HepG2 (cell line): Measurements from ENCODE around the gene FOXD2. TPM values are rescaled to one million over a fixed set of nuclear protein-coding genes. Genes with fewer than 3 reads are reported as not detected.

Source experiments
- ATAC-seq: fragments of 200-7000 bp; cut with Tn5 transposase; 3 replicates; pipeline ENCODE4 v1.9.1; 2020; ENCODE audit warnings: mild to moderate bottlenecking, moderate library complexity
- BruUV-seq: library from RNA; stranded (reverse); fragments of 400-500 nt; replicated peaks from 2 replicates; lab custom pipeline; 2021; lab: Mats Ljungman, UMichigan
- CTCF ChIA-PET: fragments of 300-600 bp; formaldehyde crosslinking; extraction: SDS; loops from one replicate; lab custom pipeline; 2021; ENCODE audit warnings: low total read pairs, inconsistent platforms, low intra/inter-chr PET ratio; lab: Yijun Ruan, JAX
- POLR2A ChIA-PET: fragments of 350-600 bp; sonication (Branson Sonifier 250); formaldehyde crosslinking; loops from one replicate; lab custom pipeline; 2020; ENCODE audit warnings: antibody characterized with exemption, inconsistent platforms; lab: Yijun Ruan, JAX
- DNase-seq: peaks from one replicate; pipeline ENCODE4 v3.0.0-alpha.2; 2015; ENCODE audit warnings: low spot score
- FAIRE-seq: peaks from 3 replicates; lab custom pipeline; 2011; peaks lifted over from hg19 to GRCh38; lab: Jason Lieb, UNC
- H2AFZ ChIP-seq: one replicate; pipeline ENCODE4 v1.6.1; 2011; ENCODE audit warnings: low read length, inconsistent platforms
- H3K27ac ChIP-seq: fragments of 300-600 bp; 3 replicates; pipeline ENCODE4 v1.8.0; 2011; ENCODE audit warnings: mixed run types, mild to moderate bottlenecking, mixed read lengths, low read length, inconsistent platforms; ENCODE audit not compliant: insufficient read depth; ENCODE audit errors: extremely low read length
- H3K27me3 ChIP-seq, 2 experiments: fragments of 200-600 bp in 1 of 2; 2 replicates in 1 of 2; 3 replicates in 1 of 2; pipeline versions ENCODE4 v1.6.0 to v1.8.0; 2011; ENCODE audit warnings: low read length in 2 of 2, mild to moderate bottlenecking in 2 of 2, moderate library complexity in 2 of 2, inconsistent platforms in 1 of 2; ENCODE audit not compliant: insufficient read depth in 2 of 2, control insufficient read depth in 1 of 2
- H3K36me3 ChIP-seq, 2 experiments: fragments of 200-600 bp in 1 of 2; replicated peaks in 1 of 2; 2 replicates in 1 of 2; 3 replicates in 1 of 2; pipeline versions ENCODE4 v1.5.1 to v1.8.0; 2011; ENCODE audit warnings: low read length in 2 of 2, inconsistent platforms in 1 of 2; ENCODE audit not compliant: insufficient read depth in 2 of 2, control insufficient read depth in 1 of 2
- H3K4me1 ChIP-seq: 2 replicates; pipeline ENCODE4 v1.5.1; 2012; ENCODE audit warnings: low read length, inconsistent platforms; ENCODE audit not compliant: insufficient read depth
- H3K4me2 ChIP-seq: 2 replicates; pipeline ENCODE4 v1.6.0; 2011; ENCODE audit warnings: low read depth, low read length, inconsistent platforms
- H3K4me3 ChIP-seq, 3 experiments: fragments of 200-600 bp in 1 of 3; sonication (generic), shearing (Covaris generic) in 1 of 3; replicated peaks in 1 of 3; 2 replicates each; pipeline ENCODE4 v1.5.1; 2011 to 2016; ENCODE audit warnings: low read length in 3 of 3, inconsistent platforms in 2 of 3, low read depth in 2 of 3, mild to moderate bottlenecking in 2 of 3, control low read depth in 1 of 3, mixed read lengths in 1 of 3; ENCODE audit not compliant: insufficient read depth in 1 of 3
- H3K79me2 ChIP-seq: one replicate; pipeline ENCODE4 v1.6.1; 2011; ENCODE audit warnings: low read length, inconsistent platforms; ENCODE audit not compliant: insufficient read depth
- H3K9ac ChIP-seq: 2 replicates; pipeline ENCODE4 v1.6.0; 2011; ENCODE audit warnings: mild to moderate bottlenecking, low read depth, low read length, inconsistent platforms; ENCODE audit not compliant: insufficient read depth
- H3K9me3 ChIP-seq: 2 replicates; pipeline ENCODE4 v1.5.1; 2012; ENCODE audit warnings: mild to moderate bottlenecking, low read length
- H4K20me1 ChIP-seq: 2 replicates; pipeline ENCODE4 v1.6.0; 2011; ENCODE audit warnings: inconsistent platforms, mild to moderate bottlenecking, low read length, moderate library complexity; ENCODE audit not compliant: insufficient read depth
- GTF2F1 ChIP-seq: fragments of 150-350 bp; IDR thresholded peaks from 2 replicates; pipeline ENCODE4 v1.6.1; 2014; ENCODE audit warnings: low read length
- HDAC1 ChIP-seq: sonication (generic); formaldehyde crosslinking; IDR thresholded peaks from 2 replicates; pipeline ENCODE4 v1.5.1; 2020; ENCODE audit warnings: mild to moderate bottlenecking, missing genetic modification reagents
- MYPOP ChIP-seq: sonication (generic); formaldehyde crosslinking; IDR thresholded peaks from 2 replicates; pipeline ENCODE4 v1.8.1; 2023; ENCODE audit warnings: mild to moderate bottlenecking, moderate library complexity, missing genetic modification reagents
- REST ChIP-seq, 2 experiments: IDR thresholded peaks; 2 replicates each; pipeline ENCODE4 v1.6.1; 2011 to 2012; ENCODE audit warnings: low read length in 2 of 2, borderline replicate concordance in 1 of 2, low read depth in 1 of 2, mild to moderate bottlenecking in 1 of 2, moderate library complexity in 1 of 2
- SRSF4 ChIP-seq: fragments of 200-400 bp; formaldehyde crosslinking; IDR thresholded peaks from one replicate; pipeline ENCODE4 v1.6.1; 2018; ENCODE audit warnings: mild to moderate bottlenecking, low read depth, low read length, moderate library complexity; ENCODE audit not compliant: poor library complexity, severe bottlenecking
- whole genome bisulfite sequencing: methylation state at CpG from one replicate; pipeline ENCODE4 v1.1.6; 2017; ENCODE audit warnings: low lambda C conversion rate; 5-methylcytosine and 5-hydroxymethylcytosine counted together
- in situ Hi-C: cut with HindIII; loops from 2 replicates; pipeline ENCODE4 v1.10.0; 2017; ENCODE audit warnings: low pct_unique_long_range_greater_than_20kb; ENCODE audit not compliant: extremely low pct_ligation_motif_present
- intact Hi-C: fragments of 100-400 bp; cut with micrococcal nuclease; formaldehyde crosslinking; loops from one replicate; pipeline ENCODE4 v1.10.0; 2022; ENCODE audit not compliant: unreplicated experiment
- polyA plus RNA-seq, 8 experiments: library from polyadenylated mRNA; depleted of rRNA in 3 of 8; stranded (reverse) in 7 of 8; unstranded in 1 of 8; fragments of >200 nt; fragmentation: Illumina TruSeq in 4 of 8; extraction: Trizol in 4 of 8; gene quantifications; 2 replicates each; pipeline versions ENCODE4 v1.2.1 to v1.2.3, GENCODE V29; 2011 to 2016; ENCODE audit warnings: low read depth in 4 of 8, missing spikeins in 1 of 8, mixed read lengths in 1 of 8; ENCODE audit not compliant: insufficient read depth in 1 of 8
- total RNA-seq, 5 experiments: library from RNA; depleted of rRNA; stranded (reverse); fragments of >200 nt; fragmentation: Illumina TruSeq; extraction: Trizol; gene quantifications; 2 replicates each; pipeline ENCODE4 v1.2.3, GENCODE V29; 2016; ENCODE audit warnings: low read depth in 1 of 5
- TF ChIP-seq, protein P1 (sequence below): sonication (generic); formaldehyde crosslinking; IDR thresholded peaks from 2 replicates; pipeline ENCODE4 v1.8.1; 2023; ENCODE audit warnings: mild to moderate bottlenecking, missing genetic modification reagents
- TF ChIP-seq, protein P2 (sequence below): sonication (generic); formaldehyde crosslinking; IDR thresholded peaks from 2 replicates; pipeline ENCODE4 v1.4.0; 2020; ENCODE audit warnings: mild to moderate bottlenecking, missing genetic modification reagents
- TF ChIP-seq, protein P3 (sequence below): sonication (generic); formaldehyde crosslinking; IDR thresholded peaks from 2 replicates; pipeline ENCODE4 v1.4.0; 2020; ENCODE audit warnings: missing genetic modification reagents
- TF ChIP-seq, protein P4 (sequence below): sonication (generic); formaldehyde crosslinking; IDR thresholded peaks from 2 replicates; pipeline ENCODE4 v1.4.0; 2020; ENCODE audit warnings: mild to moderate bottlenecking, missing genetic modification reagents

Gene FOXD2
- total and polyA plus RNA-seq, 2 of the 13 experiments (the other 11 are each of a cell fraction or from before 2014, with no cell fraction given) = 0.01 to 0.09 TPM

DNA sequence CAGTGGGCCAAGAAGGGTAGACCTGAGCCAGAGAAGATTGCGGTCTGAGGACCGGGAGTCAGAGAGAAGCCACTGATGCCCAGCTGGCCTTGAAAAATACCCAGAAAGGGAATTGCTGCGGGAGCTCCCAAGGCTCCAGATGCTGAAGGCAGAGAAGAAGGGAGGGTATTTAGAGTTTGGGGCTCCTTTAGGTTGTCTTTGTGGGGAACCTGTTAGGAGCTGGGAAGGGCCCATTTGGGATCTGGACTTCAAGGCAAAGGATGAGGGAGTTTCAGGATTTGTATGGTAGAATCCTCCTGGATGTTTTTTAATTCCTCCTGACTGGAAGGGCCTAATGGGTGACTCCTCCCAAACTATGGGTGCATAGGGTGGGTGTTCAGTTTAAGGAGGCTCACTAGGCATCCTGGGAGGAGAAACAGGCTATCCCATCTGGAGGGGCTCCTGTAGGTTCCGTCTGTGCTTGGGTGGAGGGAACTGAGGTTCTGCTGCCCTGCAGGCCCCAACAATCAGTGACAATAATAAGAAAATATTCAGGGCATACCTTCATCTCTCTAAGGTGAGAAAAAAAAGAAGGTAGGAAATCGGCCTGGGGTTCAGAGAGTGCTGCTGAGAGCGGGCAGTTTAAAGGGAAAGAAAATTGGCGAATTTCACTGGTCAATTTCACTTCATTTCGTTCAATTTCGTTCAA is 5.1 kb downstream of the FOXD2 start (continued):
- TF ChIP-seq REST (IDR thresholded peaks at IDR 0.05; ENCODE audit: borderline replicate concordance in 1 of 2, low read depth in 1 of 2, low read length in 2 of 2) = no peak
- TF ChIP-seq, protein P1, sequence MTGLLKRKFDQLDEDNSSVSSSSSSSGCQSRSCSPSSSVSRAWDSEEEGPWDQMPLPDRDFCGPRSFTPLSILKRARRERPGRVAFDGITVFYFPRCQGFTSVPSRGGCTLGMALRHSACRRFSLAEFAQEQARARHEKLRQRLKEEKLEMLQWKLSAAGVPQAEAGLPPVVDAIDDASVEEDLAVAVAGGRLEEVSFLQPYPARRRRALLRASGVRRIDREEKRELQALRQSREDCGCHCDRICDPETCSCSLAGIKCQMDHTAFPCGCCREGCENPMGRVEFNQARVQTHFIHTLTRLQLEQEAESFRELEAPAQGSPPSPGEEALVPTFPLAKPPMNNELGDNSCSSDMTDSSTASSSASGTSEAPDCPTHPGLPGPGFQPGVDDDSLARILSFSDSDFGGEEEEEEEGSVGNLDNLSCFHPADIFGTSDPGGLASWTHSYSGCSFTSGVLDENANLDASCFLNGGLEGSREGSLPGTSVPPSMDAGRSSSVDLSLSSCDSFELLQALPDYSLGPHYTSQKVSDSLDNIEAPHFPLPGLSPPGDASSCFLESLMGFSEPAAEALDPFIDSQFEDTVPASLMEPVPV (CRISPR knock-in tag) = no peak
- no peak for TF ChIP-seq SRSF4

DNA sequence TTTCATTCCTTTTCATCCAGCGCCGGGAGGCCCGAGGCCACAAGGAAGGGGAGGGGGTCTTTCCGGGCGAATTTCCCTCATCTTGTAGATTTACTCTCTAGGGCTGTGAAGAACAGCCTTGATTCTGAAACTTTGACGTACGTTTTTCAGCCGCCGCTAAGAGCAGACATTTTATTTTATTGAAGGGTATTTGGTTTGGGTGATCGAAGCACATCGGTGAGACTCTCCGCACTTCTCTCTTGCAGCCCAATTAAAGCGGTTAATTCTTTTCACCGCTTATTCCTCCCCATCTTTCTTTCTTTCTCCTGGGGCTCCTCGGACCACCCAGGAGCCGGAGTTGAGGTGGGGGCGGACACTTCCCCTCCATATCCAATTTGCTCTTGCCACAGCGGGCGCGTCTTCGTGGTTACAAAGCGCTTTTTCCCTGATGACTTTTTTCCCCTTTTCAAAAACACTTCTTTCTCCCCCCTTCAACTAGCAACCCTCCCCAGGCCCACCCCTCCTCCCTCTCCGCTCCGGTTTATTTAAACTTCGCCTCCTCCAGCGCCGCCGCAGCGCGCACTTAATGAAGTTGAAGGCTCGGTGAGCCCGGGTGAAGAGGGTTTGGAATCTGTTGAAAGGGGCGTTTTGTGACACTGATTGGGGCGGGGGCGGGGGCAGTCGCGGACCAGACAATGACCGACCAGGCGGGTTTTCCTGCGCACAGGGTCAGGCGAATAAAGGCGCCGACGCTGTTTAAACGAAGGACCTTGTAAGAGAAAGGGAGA is 5.9 kb downstream of the FOXD2 start:
- Histone ChIP-seq H3K27ac (no peak overlapping the region), H2AFZ (no peak overlapping the region), H3K9ac (no peak overlapping the region), H3K79me2 (no peaks in the 10 kb centered on the region), H3K36me3 (no peaks in the 10 kb centered on the region), H4K20me1 (peaks cover 2% of the 10 kb centered on the region; the same call in 1 of the 2 replicates), H3K4me2 (no peak overlapping the region), H3K27me3 (peaks cover 13 to 87% of the 10 kb centered on the region in 2 experiments; a peak in 4 of 5 replicates), H3K4me1 (no peaks in the 10 kb centered on the region), H3K9me3 (no peaks in the 10 kb centered on the region), H3K4me3 (no peak overlapping the region)
- intact Hi-C loops (no loop called here), in situ Hi-C loops (no loop called here)
- no peak for ATAC-seq
- DNase-seq = no peak
- ChIA-PET CTCF (no interaction called here), POLR2A (no interaction called here)
- no TSS peak for BruUV-seq
- no peak for FAIRE-seq
- WGBS = 76% methylated on average over 45 of the region's 45 CpGs
- TF ChIP-seq, protein P2, sequence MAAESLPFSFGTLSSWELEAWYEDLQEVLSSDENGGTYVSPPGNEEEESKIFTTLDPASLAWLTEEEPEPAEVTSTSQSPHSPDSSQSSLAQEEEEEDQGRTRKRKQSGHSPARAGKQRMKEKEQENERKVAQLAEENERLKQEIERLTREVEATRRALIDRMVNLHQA (CRISPR knock-in tag) = no peak
- no peak for TF ChIP-seq HDAC1 (CRISPR knock-in tag)
- no peak for TF ChIP-seq MYPOP (CRISPR knock-in tag)
- TF ChIP-seq, protein P3, sequence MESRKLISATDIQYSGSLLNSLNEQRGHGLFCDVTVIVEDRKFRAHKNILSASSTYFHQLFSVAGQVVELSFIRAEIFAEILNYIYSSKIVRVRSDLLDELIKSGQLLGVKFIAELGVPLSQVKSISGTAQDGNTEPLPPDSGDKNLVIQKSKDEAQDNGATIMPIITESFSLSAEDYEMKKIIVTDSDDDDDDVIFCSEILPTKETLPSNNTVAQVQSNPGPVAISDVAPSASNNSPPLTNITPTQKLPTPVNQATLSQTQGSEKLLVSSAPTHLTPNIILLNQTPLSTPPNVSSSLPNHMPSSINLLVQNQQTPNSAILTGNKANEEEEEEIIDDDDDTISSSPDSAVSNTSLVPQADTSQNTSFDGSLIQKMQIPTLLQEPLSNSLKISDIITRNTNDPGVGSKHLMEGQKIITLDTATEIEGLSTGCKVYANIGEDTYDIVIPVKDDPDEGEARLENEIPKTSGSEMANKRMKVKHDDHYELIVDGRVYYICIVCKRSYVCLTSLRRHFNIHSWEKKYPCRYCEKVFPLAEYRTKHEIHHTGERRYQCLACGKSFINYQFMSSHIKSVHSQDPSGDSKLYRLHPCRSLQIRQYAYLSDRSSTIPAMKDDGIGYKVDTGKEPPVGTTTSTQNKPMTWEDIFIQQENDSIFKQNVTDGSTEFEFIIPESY (CRISPR knock-in tag) = no peak
- no peak for TF ChIP-seq GTF2F1
- TF ChIP-seq, protein P4, sequence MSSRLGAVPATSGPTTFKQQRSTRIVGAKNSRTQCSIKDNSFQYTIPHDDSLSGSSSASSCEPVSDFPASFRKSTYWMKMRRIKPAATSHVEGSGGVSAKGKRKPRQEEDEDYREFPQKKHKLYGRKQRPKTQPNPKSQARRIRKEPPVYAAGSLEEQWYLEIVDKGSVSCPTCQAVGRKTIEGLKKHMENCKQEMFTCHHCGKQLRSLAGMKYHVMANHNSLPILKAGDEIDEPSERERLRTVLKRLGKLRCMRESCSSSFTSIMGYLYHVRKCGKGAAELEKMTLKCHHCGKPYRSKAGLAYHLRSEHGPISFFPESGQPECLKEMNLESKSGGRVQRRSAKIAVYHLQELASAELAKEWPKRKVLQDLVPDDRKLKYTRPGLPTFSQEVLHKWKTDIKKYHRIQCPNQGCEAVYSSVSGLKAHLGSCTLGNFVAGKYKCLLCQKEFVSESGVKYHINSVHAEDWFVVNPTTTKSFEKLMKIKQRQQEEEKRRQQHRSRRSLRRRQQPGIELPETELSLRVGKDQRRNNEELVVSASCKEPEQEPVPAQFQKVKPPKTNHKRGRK (CRISPR knock-in tag) = no peak
